Bronchial epithelial cell (primary cell): Measurements from ENCODE around the gene TMEM52. TPM values are rescaled to one million over a fixed set of nuclear protein-coding genes. Genes with fewer than 3 reads are reported as not detected.
A peak's percentile ranks its signal among the peaks of the same experiment; 100 is the strongest.

Source experiments
- DNase-seq: peaks from one replicate; pipeline ENCODE4 v3.0.0-alpha.2; 2010; ENCODE audit warnings: low read depth
- FAIRE-seq: peaks from 2 replicates; lab custom pipeline; 2011; peaks lifted over from hg19 to GRCh38; lab: Jason Lieb, UNC
- H3K27me3 ChIP-seq: 2 replicates; pipeline ENCODE4 v1.5.1; 2011; ENCODE audit warnings: low read length; ENCODE audit not compliant: control insufficient read depth, insufficient read depth
- H3K36me3 ChIP-seq: 2 replicates; pipeline ENCODE4 v1.5.1; 2011; ENCODE audit warnings: low read length; ENCODE audit not compliant: control insufficient read depth, insufficient read depth
- H3K4me3 ChIP-seq: 2 replicates; pipeline ENCODE4 v1.5.1; 2011; ENCODE audit warnings: mild to moderate bottlenecking, low read depth, low read length, control low read depth
- CTCF ChIP-seq: IDR thresholded peaks from 2 replicates; pipeline ENCODE4 v1.5.1; 2011; ENCODE audit warnings: mild to moderate bottlenecking, moderate library complexity, low read length, control low read depth, inconsistent platforms; ENCODE audit not compliant: insufficient read depth, severe bottlenecking
- total RNA-seq: library from RNA; depleted of rRNA; stranded (reverse); fragments of >200 nt; gene quantifications from 2 replicates; pipeline ENCODE4 v1.2.1, GENCODE V29; 2014

The TMEM52 gene
- total RNA-seq, 1 donor from 2014 or later: 1.6 TPM

- Histone ChIP-seq H3K36me3 (no peaks in the 10 kb centered on the region), H3K4me3 (no peak overlapping the region), H3K27me3 (no peaks in the 10 kb centered on the region)
- no peak for TF ChIP-seq CTCF
- FAIRE-seq (no peak), DNase-seq (no peak)
These were observed 17.3 kb downstream of the TMEM52 start for GRCh38 chr1:1901641-1902294.

- Histone ChIP-seq H3K27me3 (no peaks in the 10 kb centered on the region), H3K4me3 (no peak overlapping the region), H3K36me3 (no peaks in the 10 kb centered on the region)
- DNase-seq (no peak), FAIRE-seq (no peak)
- TF ChIP-seq CTCF: no peak
These were observed 18.0 kb downstream of the TMEM52 start for GRCh38 chr1:1900883-1901640.

- no peak overlapping the region for H3K4me3 ChIP-seq
- TF ChIP-seq CTCF: no peak
- FAIRE-seq (no peak), DNase-seq (no peak)
- H3K36me3 ChIP-seq: no peaks in the 10 kb centered on the region
- peaks cover 2% of the 10 kb centered on the region for H3K27me3 ChIP-seq
These were observed 19.1 kb downstream of the TMEM52 start for GRCh38 chr1:1899967-1900327.

- DNase-seq: no peak
- no peak overlapping the region for H3K4me3 ChIP-seq
These were observed 19.7 kb downstream of the TMEM52 start for GRCh38 chr1:1899266-1899966.

More at GRCh38 chr1:1899266-1899966, 19.7 kb downstream of the TMEM52 start:
- Histone ChIP-seq H3K36me3 (no peaks in the 10 kb centered on the region), H3K27me3 (peaks cover 2% of the 10 kb centered on the region)
- peak; percentile 16 for TF ChIP-seq CTCF
- no peak for FAIRE-seq
